ENCODE data around the gene KDM3A. TPM values are rescaled to one million over a fixed set of nuclear protein-coding genes. Genes with fewer than 3 reads are reported as not detected.

Gene KDM3A
- total RNA-seq, 2 donors from 2014 or later, result 24.6 to 56.6 TPM

DNA sequence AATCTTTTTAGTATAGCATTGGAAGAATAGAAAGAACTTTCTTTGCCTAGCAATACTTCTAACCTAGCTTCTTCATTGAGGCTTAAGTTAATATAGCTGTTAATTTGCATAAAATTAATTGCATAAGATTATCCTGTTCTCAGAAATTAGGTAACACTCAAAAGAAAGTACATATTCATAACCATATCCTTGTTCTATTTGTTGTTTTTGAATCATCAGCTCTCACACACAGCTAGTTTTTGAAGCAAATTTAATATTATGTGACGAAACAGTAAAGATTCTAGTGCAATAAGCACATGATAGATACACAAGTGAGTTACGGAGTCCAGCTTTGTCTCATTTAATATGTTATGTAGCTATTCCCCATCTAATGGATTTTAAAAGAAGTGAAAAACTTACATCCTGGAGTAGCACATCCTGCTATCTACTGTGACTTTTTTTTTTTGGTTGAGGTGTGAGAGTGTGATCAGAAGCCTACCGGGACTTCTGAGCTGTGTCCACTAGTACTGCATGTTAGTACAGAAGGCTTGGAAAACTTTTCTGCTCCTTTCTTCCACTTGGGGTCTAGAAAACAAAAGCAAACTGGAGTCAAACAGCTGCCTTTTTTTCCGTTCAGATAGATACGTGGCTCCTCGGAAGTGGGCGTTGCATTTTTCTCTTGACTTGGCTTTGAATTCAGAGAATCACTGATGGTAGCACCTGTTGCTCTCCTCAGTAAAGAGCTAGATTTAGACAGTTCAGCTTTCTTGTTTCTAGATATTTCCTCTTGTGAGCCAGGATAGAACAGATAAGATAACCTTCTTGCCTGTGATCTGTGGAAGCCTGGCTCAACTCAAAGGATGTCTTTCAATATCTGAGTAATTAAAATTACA, 27.2 kb downstream of the KDM3A start:
- TF ChIP-seq POLR2A (IDR thresholded peaks at IDR 0.05) (no peak), POLR2AphosphoS5 (IDR thresholded peaks at IDR 0.05) (no peak)
- TF ChIP-seq, protein P1, sequence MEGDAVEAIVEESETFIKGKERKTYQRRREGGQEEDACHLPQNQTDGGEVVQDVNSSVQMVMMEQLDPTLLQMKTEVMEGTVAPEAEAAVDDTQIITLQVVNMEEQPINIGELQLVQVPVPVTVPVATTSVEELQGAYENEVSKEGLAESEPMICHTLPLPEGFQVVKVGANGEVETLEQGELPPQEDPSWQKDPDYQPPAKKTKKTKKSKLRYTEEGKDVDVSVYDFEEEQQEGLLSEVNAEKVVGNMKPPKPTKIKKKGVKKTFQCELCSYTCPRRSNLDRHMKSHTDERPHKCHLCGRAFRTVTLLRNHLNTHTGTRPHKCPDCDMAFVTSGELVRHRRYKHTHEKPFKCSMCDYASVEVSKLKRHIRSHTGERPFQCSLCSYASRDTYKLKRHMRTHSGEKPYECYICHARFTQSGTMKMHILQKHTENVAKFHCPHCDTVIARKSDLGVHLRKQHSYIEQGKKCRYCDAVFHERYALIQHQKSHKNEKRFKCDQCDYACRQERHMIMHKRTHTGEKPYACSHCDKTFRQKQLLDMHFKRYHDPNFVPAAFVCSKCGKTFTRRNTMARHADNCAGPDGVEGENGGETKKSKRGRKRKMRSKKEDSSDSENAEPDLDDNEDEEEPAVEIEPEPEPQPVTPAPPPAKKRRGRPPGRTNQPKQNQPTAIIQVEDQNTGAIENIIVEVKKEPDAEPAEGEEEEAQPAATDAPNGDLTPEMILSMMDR (IDR thresholded peaks at IDR 0.05), result no peak
- Histone ChIP-seq H3K4me1 (replicated peaks) (no peaks in the 10 kb centered on the region), H3K27ac (no peak overlapping the region), H3K4me3 (no peak overlapping the region), H3K9me3 (no peaks in the 10 kb centered on the region), H3K27me3 (replicated peaks; ENCODE audit: insufficient read depth) (no peaks in the 10 kb centered on the region), H3K36me3 (peaks cover 0 to 6% of the 10 kb centered on the region in 2 donors)
- intact Hi-C loops (cut with DNase I), result no loop called here
- no peak for DNase-seq (ENCODE audit: low spot score)
- 88% methylated on average over 7 of the region's 7 CpGs for WGBS

DNA sequence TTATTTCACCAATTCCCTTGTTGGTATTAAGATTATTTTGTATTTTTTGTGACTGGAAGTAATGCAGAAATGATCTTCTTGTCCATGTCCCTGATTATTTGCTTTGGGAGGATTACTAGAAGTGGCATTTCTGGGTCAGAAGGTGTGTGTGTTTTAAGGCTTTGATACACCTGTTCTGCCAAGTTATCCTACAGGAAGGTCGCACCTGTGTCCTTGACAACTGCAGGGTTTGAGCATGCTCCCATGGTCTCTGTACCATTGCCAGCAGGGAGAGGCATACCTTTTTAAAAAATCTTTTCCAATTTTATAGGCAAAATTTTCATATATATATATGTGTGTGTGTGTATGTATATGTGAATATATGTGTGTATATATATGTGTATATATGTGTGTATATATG, 29.7 kb downstream of the KDM3A start:
- intact Hi-C loops (cut with DNase I), result no loop called here
- 71% methylated on average over 1 of the region's 1 CpG for WGBS
- TF ChIP-seq, protein P1 (IDR thresholded peaks at IDR 0.05), result no peak
- no peak for TF ChIP-seq POLR2AphosphoS5 (IDR thresholded peaks at IDR 0.05)
- TF ChIP-seq POLR2A (IDR thresholded peaks at IDR 0.05), result no peak
- Histone ChIP-seq H3K27me3 (replicated peaks; ENCODE audit: insufficient read depth) (no peaks in the 10 kb centered on the region), H3K27ac (no peak overlapping the region), H3K36me3 (peaks cover 4 to 6% of the 10 kb centered on the region in 2 donors), H3K9me3 (no peaks in the 10 kb centered on the region), H3K4me3 (no peak overlapping the region), H3K4me1 (replicated peaks) (no peaks in the 10 kb centered on the region)
- no peak for DNase-seq (ENCODE audit: low spot score)

DNA sequence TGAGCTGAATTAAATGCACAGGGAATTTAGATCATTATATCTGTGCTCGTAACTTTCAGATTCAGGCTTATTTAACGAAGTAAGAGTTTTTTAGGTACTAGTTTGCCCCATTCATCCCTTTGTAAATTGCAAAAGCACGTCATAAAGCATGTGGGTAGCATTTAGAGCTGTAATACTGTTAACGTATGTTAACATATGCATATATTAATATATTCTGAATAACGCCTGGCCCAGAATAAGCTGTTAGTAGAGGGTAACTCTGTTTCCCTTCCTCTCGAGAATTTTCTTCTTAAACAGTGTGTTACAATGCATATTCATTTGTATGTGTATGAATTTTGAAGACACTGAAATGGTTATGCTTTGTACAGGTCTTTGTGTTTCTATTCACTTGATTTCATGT, 30.5 kb downstream of the KDM3A start:
- intact Hi-C loops (cut with DNase I), result no loop called here
- peaks cover 4 to 8% of the 10 kb centered on the region in 2 donors for H3K36me3 ChIP-seq
- DNase-seq (ENCODE audit: low spot score), result no peak

DNA sequence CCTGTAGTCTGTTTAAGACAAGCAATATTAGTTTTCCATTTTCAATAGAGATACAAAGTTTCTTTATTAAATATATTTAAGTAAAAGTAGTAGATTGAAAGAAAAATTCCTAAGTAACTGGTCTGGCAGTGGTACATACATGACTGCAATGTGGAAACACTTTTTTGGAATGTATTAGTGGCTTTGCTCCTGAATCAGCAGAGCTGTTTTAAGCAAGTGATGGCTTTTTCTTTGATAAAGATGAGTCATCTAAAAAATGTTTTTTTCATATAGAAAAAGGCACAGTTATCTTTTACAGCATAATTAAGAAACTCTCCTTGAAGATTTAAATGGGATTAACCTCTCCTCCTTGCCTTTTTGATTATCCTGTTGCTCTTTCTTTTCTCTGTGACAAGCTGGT, 34.9 kb downstream of the KDM3A start:
- no peak for DNase-seq (ENCODE audit: low spot score)
- TF ChIP-seq POLR2A (IDR thresholded peaks at IDR 0.05) (no peak), POLR2AphosphoS5 (IDR thresholded peaks at IDR 0.05) (no peak)
- TF ChIP-seq, protein P1 (IDR thresholded peaks at IDR 0.05), result no peak
- Histone ChIP-seq H3K9me3 (no peaks in the 10 kb centered on the region), H3K36me3 (peaks cover 8 to 12% of the 10 kb centered on the region in 2 donors), H3K4me3 (no peak overlapping the region), H3K27me3 (replicated peaks; ENCODE audit: insufficient read depth) (no peaks in the 10 kb centered on the region), H3K4me1 (replicated peaks) (no peaks in the 10 kb centered on the region), H3K27ac (no peak overlapping the region)
- intact Hi-C loops (cut with DNase I), result no loop called here

More for the DNA sequence above, 30.5 kb downstream of the KDM3A start:
- Histone ChIP-seq H3K4me1 (replicated peaks) (no peaks in the 10 kb centered on the region), H3K4me3 (no peak overlapping the region), H3K9me3 (no peaks in the 10 kb centered on the region), H3K27me3 (replicated peaks; ENCODE audit: insufficient read depth) (no peaks in the 10 kb centered on the region), H3K27ac (no peak overlapping the region)
- WGBS, result 92% methylated on average over 6 of the region's 6 CpGs
- TF ChIP-seq, protein P1 (IDR thresholded peaks at IDR 0.05), result no peak
- no peak for TF ChIP-seq POLR2AphosphoS5 (IDR thresholded peaks at IDR 0.05)
- TF ChIP-seq POLR2A (IDR thresholded peaks at IDR 0.05), result no peak

DNA sequence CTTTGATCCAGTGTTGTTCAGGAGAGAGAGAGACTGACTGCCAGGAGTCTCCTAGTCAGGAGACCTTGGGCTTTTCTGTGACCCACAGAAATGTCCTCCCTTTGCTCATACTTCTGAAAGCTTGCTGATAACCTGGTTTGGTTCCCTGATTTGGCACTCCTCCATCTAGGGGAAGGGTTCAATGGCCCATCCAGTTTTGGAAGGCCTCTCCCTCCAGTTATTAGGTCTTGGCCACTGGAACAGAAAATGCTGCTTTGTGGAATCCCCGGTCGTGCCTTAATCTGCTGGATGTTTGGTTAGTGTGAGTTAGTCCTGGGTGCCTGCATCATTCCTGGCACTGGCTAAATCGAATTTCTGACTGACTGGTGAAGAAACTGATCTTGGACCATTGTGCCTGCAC, 35.7 kb downstream of the KDM3A start:
- TF ChIP-seq POLR2A (IDR thresholded peaks at IDR 0.05) (no peak), POLR2AphosphoS5 (IDR thresholded peaks at IDR 0.05) (no peak)
- TF ChIP-seq, protein P1 (IDR thresholded peaks at IDR 0.05), result no peak
- 90% methylated on average over 3 of the region's 3 CpGs for WGBS
- H3K27ac ChIP-seq, result no peak overlapping the region
- H3K36me3 ChIP-seq, result peaks cover 8 to 12% of the 10 kb centered on the region in 2 donors
- H3K27me3 ChIP-seq (replicated peaks; ENCODE audit: insufficient read depth), result no peaks in the 10 kb centered on the region
- no peaks in the 10 kb centered on the region for H3K4me1 ChIP-seq (replicated peaks)
- H3K9me3 ChIP-seq, result no peaks in the 10 kb centered on the region
- intact Hi-C loops (cut with DNase I), result no loop called here
- DNase-seq (ENCODE audit: low spot score), result no peak
- no peak overlapping the region for H3K4me3 ChIP-seq

Measured in prostate gland (tissue), 2 donors.